NCI-H524 treated with DMSO at 0.1 percent for 48 hours (cell line): ENCODE results near the gene ATP1B3.
"Not testable (repeated sequence)": the region's sequence is repeated elsewhere in the genome, so short reads cannot be mapped to it uniquely, and the experiment has no call there.

Experiments used
- DNase-seq: peaks from one replicate; lab custom pipeline; 2025; lab: John Stamatoyannopoulos, UW

Gene ATP1B3

GRCh38 chr3:141860766-141861513 lies 15.5 kb upstream of the ATP1B3 start:
- no peak for DNase-seq

GRCh38 chr3:141862279-141862816 lies 14.1 kb upstream of the ATP1B3 start:
- no peak for DNase-seq

- no peak for DNase-seq
These were observed 13.0 kb upstream of the ATP1B3 start for GRCh38 chr3:141863491-141863890.

- DNase-seq, result no peak
These were observed 12.0 kb upstream of the ATP1B3 start for GRCh38 chr3:141864281-141864970.

- no peak for DNase-seq
These were observed 11.3 kb upstream of the ATP1B3 start for GRCh38 chr3:141865101-141865500.

GRCh38 chr3:141870091-141870687 lies 6.3 kb upstream of the ATP1B3 start:
- DNase-seq, result no peak

- DNase-seq, result peak; percentile 61
These were observed 1.0 kb upstream of the ATP1B3 start for GRCh38 chr3:141875374-141875892.

- no peak for DNase-seq
These were observed 506 bp upstream of the ATP1B3 start for GRCh38 chr3:141875893-141876380.

GRCh38 chr3:141876891-141877621 lies 613 bp downstream of the ATP1B3 start:
- no peak for DNase-seq

GRCh38 chr3:141877911-141878310 lies 1.5 kb downstream of the ATP1B3 start:
- no peak for DNase-seq

- no peak for DNase-seq
These were observed 1.9 kb downstream of the ATP1B3 start for GRCh38 chr3:141878326-141878725.

GRCh38 chr3:141878817-141879216 lies 2.4 kb downstream of the ATP1B3 start:
- DNase-seq, result peak; percentile 70

- no peak for DNase-seq
These were observed 5.3 kb downstream of the ATP1B3 start for GRCh38 chr3:141881702-141882101.

GRCh38 chr3:141887051-141887450 lies 10.6 kb downstream of the ATP1B3 start:
- DNase-seq, result no peak

GRCh38 chr3:141888548-141888947 lies 12.1 kb downstream of the ATP1B3 start:
- DNase-seq, result not testable (repeated sequence)

- DNase-seq, result no peak
These were observed 18.2 kb downstream of the ATP1B3 start for GRCh38 chr3:141894524-141895176.

- no peak for DNase-seq
These were observed 19.3 kb downstream of the ATP1B3 start for GRCh38 chr3:141895731-141896130.

- no peak for DNase-seq
These were observed 22.5 kb downstream of the ATP1B3 start for GRCh38 chr3:141898908-141899307.

GRCh38 chr3:141900343-141900742 lies 23.9 kb downstream of the ATP1B3 start:
- no peak for DNase-seq

GRCh38 chr3:141901914-141902313 lies 25.5 kb downstream of the ATP1B3 start:
- no peak for DNase-seq

GRCh38 chr3:141904203-141904602 lies 27.8 kb downstream of the ATP1B3 start:
- DNase-seq, result no peak
